ENCODE results near the gene KAZN. TPM values are rescaled to one million over a fixed set of nuclear protein-coding genes. Genes with fewer than 3 reads are reported as not detected.

Gene KAZN
- polyA plus RNA-seq, 1 donor (not counting 4 experiments of a cell fraction or from before 2014, with no cell fraction given) = 5.9 TPM

DNA sequence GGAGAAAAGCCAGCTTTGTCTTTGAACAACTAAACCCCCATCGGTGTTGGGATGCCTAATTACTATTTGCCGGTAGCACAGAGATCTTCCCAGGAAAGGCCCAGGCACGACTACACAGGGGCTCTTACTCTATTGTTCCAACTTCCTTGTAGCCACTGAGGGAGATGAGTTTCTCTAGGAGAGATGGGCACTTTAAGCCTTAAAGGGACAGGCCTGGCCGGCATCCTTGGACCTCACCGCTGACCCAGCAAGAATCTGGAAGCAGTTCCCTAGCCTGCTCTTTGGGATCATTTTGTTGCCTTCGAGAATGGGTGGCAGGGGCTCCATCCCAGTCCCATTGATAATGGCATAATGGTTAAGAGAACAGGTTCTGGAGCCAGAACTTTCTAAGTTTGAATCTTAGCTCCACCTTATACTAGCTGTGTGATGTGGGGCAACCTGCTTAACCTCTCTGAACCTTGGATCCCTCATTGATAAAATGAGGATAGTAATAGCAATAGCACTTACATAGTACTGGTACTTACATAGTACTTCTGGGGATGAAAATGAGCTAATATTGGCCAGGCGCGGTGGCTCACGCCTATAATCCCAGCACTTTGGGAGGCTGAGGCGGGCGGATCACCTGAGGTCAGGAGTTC, 316.0 kb downstream of the KAZN start:
- no peak overlapping the region for H3K9ac ChIP-seq (ENCODE audit: control insufficient read depth, extremely low read depth, insufficient read depth, low read length)
- dilution Hi-C loops (cut with MboI; ENCODE audit: extremely low pct_ligation_motif_present, low sequenced_read_pairs) = no loop called here
- no peaks in the 10 kb centered on the region for H3K27me3 ChIP-seq (ENCODE audit: control insufficient read depth, extremely low read depth, insufficient read depth, low read length)
- peaks cover 32% of the 10 kb centered on the region for H3K4me1 ChIP-seq (ENCODE audit: control insufficient read depth, extremely low read depth, insufficient read depth, low read length)
- no peaks in the 10 kb centered on the region for H4K20me1 ChIP-seq (ENCODE audit: control insufficient read depth, extremely low read depth, insufficient read depth, low read length)
- no peaks in the 10 kb centered on the region for H3K9me1 ChIP-seq (ENCODE audit: control insufficient read depth, extremely low read depth, insufficient read depth, low read length)
- FAIRE-seq = no peak
- no peaks in the 10 kb centered on the region for H3K79me2 ChIP-seq (ENCODE audit: control insufficient read depth, insufficient read depth, low read length)
- peak overlapping the region; percentile 66 for H3K4me2 ChIP-seq (ENCODE audit: control insufficient read depth, extremely low read depth, insufficient read depth, low read depth, low read length)
- no peak overlapping the region for H3K27ac ChIP-seq (ENCODE audit: control insufficient read depth, insufficient read depth, low read length)
- H3K4me3 ChIP-seq (ENCODE audit: control insufficient read depth in 2 of 3, extremely low read depth in 1 of 3, insufficient read depth in 2 of 3, low read depth in 1 of 3, low read length in 3 of 3) = no peak overlapping the region
- DNase-seq (ENCODE audit: low read depth, low spot score) = no peak
- no peaks in the 10 kb centered on the region for H3K9me3 ChIP-seq (ENCODE audit: control insufficient read depth, low read depth, low read length)
- TF ChIP-seq, protein P1, sequence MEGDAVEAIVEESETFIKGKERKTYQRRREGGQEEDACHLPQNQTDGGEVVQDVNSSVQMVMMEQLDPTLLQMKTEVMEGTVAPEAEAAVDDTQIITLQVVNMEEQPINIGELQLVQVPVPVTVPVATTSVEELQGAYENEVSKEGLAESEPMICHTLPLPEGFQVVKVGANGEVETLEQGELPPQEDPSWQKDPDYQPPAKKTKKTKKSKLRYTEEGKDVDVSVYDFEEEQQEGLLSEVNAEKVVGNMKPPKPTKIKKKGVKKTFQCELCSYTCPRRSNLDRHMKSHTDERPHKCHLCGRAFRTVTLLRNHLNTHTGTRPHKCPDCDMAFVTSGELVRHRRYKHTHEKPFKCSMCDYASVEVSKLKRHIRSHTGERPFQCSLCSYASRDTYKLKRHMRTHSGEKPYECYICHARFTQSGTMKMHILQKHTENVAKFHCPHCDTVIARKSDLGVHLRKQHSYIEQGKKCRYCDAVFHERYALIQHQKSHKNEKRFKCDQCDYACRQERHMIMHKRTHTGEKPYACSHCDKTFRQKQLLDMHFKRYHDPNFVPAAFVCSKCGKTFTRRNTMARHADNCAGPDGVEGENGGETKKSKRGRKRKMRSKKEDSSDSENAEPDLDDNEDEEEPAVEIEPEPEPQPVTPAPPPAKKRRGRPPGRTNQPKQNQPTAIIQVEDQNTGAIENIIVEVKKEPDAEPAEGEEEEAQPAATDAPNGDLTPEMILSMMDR (optimal IDR thresholded peaks at IDR 0.05 in 1 of 3, IDR thresholded peaks at IDR 0.05 in 1 of 3, conservative IDR thresholded peaks at IDR 0.05 in 1 of 3; ENCODE audit: extremely low read depth in 1 of 3, insufficient read depth in 2 of 3, low read length in 3 of 3) = no peak
- no peak for TF ChIP-seq EZH2 (IDR thresholded peaks at IDR 0.05; ENCODE audit: low read length)
- H2AFZ ChIP-seq (ENCODE audit: control insufficient read depth, low read length) = no peak overlapping the region
- H3K36me3 ChIP-seq (ENCODE audit: control insufficient read depth in 2 of 2, extremely low read depth in 1 of 2, insufficient read depth in 2 of 2, low read length in 2 of 2) = no peaks in the 10 kb centered on the region

DNA sequence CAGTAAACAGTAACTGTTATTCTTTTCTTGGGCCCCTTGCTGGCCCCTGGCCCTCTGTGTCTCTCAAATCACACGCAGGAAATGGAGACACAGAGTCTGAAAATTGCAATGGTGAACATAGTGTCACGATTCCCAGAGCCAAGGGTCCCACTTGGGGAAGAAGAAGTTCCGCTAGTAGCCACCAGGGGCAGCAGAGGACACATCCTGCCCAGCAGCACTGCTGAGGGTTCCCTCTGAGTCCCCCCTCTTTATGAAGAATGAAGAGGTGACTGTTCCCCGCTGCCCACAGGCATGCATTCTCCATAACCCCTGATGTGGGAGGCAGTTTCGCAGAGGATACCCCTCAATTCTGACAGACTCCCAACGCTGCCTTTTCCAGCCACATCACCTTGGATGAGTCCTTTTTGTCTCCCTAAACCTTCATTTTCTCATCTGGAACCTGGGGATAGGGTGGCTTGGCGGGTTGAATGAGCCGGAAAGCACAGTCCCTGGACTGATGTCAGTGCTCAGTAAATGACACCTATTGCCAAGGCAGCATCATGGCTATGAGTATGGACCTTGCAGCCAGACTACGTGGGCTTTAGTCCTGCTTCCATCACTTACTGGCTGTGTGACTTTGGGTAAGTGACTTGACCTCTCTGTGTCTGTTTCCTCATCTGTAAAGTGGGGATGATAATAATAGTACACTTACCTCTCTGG, 317.0 kb downstream of the KAZN start:
- no peaks in the 10 kb centered on the region for H4K20me1 ChIP-seq (ENCODE audit: control insufficient read depth, extremely low read depth, insufficient read depth, low read length)
- TF ChIP-seq, protein P1 (optimal IDR thresholded peaks at IDR 0.05 in 1 of 3, IDR thresholded peaks at IDR 0.05 in 1 of 3, conservative IDR thresholded peaks at IDR 0.05 in 1 of 3; ENCODE audit: extremely low read depth in 1 of 3, insufficient read depth in 2 of 3, low read length in 3 of 3) = peak; percentile 78 to 92 (median 91)
- TF ChIP-seq EZH2 (IDR thresholded peaks at IDR 0.05; ENCODE audit: low read length) = no peak
- H3K4me1 ChIP-seq (ENCODE audit: control insufficient read depth, extremely low read depth, insufficient read depth, low read length) = peaks cover 26% of the 10 kb centered on the region
- H3K36me3 ChIP-seq (ENCODE audit: control insufficient read depth in 2 of 2, extremely low read depth in 1 of 2, insufficient read depth in 2 of 2, low read length in 2 of 2) = no peaks in the 10 kb centered on the region
- H3K9me1 ChIP-seq (ENCODE audit: control insufficient read depth, extremely low read depth, insufficient read depth, low read length) = no peaks in the 10 kb centered on the region
- no peak overlapping the region for H3K27ac ChIP-seq (ENCODE audit: control insufficient read depth, insufficient read depth, low read length)
- H3K27me3 ChIP-seq (ENCODE audit: control insufficient read depth, extremely low read depth, insufficient read depth, low read length) = no peaks in the 10 kb centered on the region
- H3K9ac ChIP-seq (ENCODE audit: control insufficient read depth, extremely low read depth, insufficient read depth, low read length) = no peak overlapping the region
- no peak for DNase-seq (ENCODE audit: low read depth, low spot score)
- H2AFZ ChIP-seq (ENCODE audit: control insufficient read depth, low read length) = no peak overlapping the region
- H3K4me2 ChIP-seq (ENCODE audit: control insufficient read depth, extremely low read depth, insufficient read depth, low read depth, low read length) = no peak overlapping the region
- FAIRE-seq = no peak
- dilution Hi-C loops (cut with MboI; ENCODE audit: extremely low pct_ligation_motif_present, low sequenced_read_pairs) = no loop called here
- H3K79me2 ChIP-seq (ENCODE audit: control insufficient read depth, insufficient read depth, low read length) = no peaks in the 10 kb centered on the region
- no peak overlapping the region for H3K4me3 ChIP-seq (ENCODE audit: control insufficient read depth in 2 of 3, extremely low read depth in 1 of 3, insufficient read depth in 2 of 3, low read depth in 1 of 3, low read length in 3 of 3)
- H3K9me3 ChIP-seq (ENCODE audit: control insufficient read depth, low read depth, low read length) = no peaks in the 10 kb centered on the region
